HG03342 (cell line): Measurements from ENCODE around the gene NAA38.

Experiments used
- ATAC-seq: cut with Tn5 transposase; IDR thresholded peaks from one replicate; pipeline ENCODE4 v1.9.1; 2021; ENCODE audit warnings: mild to moderate bottlenecking, moderate library complexity; ENCODE audit not compliant: unreplicated experiment

The NAA38 gene

GRCh38 chr17:7841915-7842379, 15.4 kb downstream of the NAA38 start:
- peak; percentile 24 for ATAC-seq

GRCh38 chr17:7841396-7841914, 15.9 kb downstream of the NAA38 start:
- peak; percentile 5 for ATAC-seq

GRCh38 chr17:7840875-7841274, 16.5 kb downstream of the NAA38 start:
- ATAC-seq: no peak

GRCh38 chr17:7840441-7840840, 16.9 kb downstream of the NAA38 start:
- ATAC-seq: no peak

- ATAC-seq: no peak
These were observed 17.5 kb downstream of the NAA38 start for GRCh38 chr17:7839876-7840261.

GRCh38 chr17:7839190-7839875, 18.0 kb downstream of the NAA38 start:
- ATAC-seq: no peak

- no peak for ATAC-seq
These were observed 19.0 kb downstream of the NAA38 start for GRCh38 chr17:7838090-7839075.

- no peak for ATAC-seq
These were observed 19.8 kb downstream of the NAA38 start for GRCh38 chr17:7837408-7838088.

GRCh38 chr17:7836596-7837407, 20.6 kb downstream of the NAA38 start:
- ATAC-seq: no peak

GRCh38 chr17:7835814-7836595, 21.4 kb downstream of the NAA38 start:
- ATAC-seq: peak; percentile 4

- peak; percentile 45 for ATAC-seq
These were observed 22.2 kb downstream of the NAA38 start for GRCh38 chr17:7834957-7835813.

- no peak for ATAC-seq
These were observed 22.8 kb downstream of the NAA38 start for GRCh38 chr17:7834542-7834956.

- peak; percentile 47 for ATAC-seq
These were observed 23.4 kb downstream of the NAA38 start, which contains the start of gene KDM6B for GRCh38 chr17:7833795-7834541. TSS of gene KDM6B (plus strand) at chr17:7834217. CDS start at chr17:7845555, 11,338 bp downstream.

GRCh38 chr17:7833011-7833794, 24.2 kb downstream of the NAA38 start:
- no peak for ATAC-seq

GRCh38 chr17:7832431-7832830, 24.9 kb downstream of the NAA38 start:
- no peak for ATAC-seq

GRCh38 chr17:7831233-7831632, 26.1 kb downstream of the NAA38 start:
- ATAC-seq: no peak

- ATAC-seq: no peak
These were observed 26.7 kb downstream of the NAA38 start for GRCh38 chr17:7830616-7831015.
